Ectodermal cell (in vitro differentiated cells): ENCODE measurements around the gene NUMA1.

Source experiments
- H3K27ac ChIP-seq: 2 replicates; pipeline ENCODE4 v1.7.0; 2013; ENCODE audit warnings: mild to moderate bottlenecking, low read depth, low read length; ENCODE audit not compliant: insufficient read depth, poor library complexity, severe bottlenecking
- H3K27me3 ChIP-seq: 2 replicates; pipeline ENCODE4 v1.7.0; 2013; ENCODE audit warnings: mild to moderate bottlenecking, low read length; ENCODE audit not compliant: insufficient read depth, control insufficient read depth, poor library complexity, severe bottlenecking
- H3K36me3 ChIP-seq: one replicate; pipeline ENCODE4 v1.7.0; 2013; ENCODE audit warnings: low read length; ENCODE audit not compliant: control insufficient read depth, insufficient read depth
- H3K4me1 ChIP-seq: one replicate; pipeline ENCODE4 v1.7.0; 2013; ENCODE audit warnings: low read length; ENCODE audit not compliant: control insufficient read depth, insufficient read depth
- H3K4me3 ChIP-seq: 2 replicates; pipeline ENCODE4 v1.7.0; 2013; ENCODE audit warnings: low read depth, low read length, control low read depth; ENCODE audit not compliant: insufficient read depth
- H3K9me3 ChIP-seq: 2 replicates; pipeline ENCODE4 v1.7.0; 2013; ENCODE audit warnings: mild to moderate bottlenecking, low read length, moderate library complexity; ENCODE audit not compliant: control insufficient read depth
- WGBS, 2 experiments: methylation state at CpG; one replicate each; pipeline ENCODE4 v1.1.7; 2013; ENCODE audit warnings: missing lambda C conversion rate in 2 of 2; 5-methylcytosine and 5-hydroxymethylcytosine counted together

Gene NUMA1

GRCh38 chr11:71977090-71977489 lies 103.3 kb downstream of the NUMA1 start:
- Histone ChIP-seq H3K9me3 (no peaks in the 10 kb centered on the region), H3K27ac (no peak overlapping the region), H3K4me1 (no peaks in the 10 kb centered on the region), H3K27me3 (no peaks in the 10 kb centered on the region), H3K36me3 (no peaks in the 10 kb centered on the region), H3K4me3 (no peak overlapping the region)
- WGBS, 2 experiments = 90 to 100% methylated on average over 1 of the region's 1 CpG

GRCh38 chr11:71976551-71976950 lies 103.8 kb downstream of the NUMA1 start:
- H3K36me3 ChIP-seq = no peaks in the 10 kb centered on the region
- WGBS, 2 experiments = 92 to 96% methylated on average over 5 of the region's 5 CpGs

GRCh38 chr11:71971680-71972079 lies 108.7 kb downstream of the NUMA1 start:
- H3K4me3 ChIP-seq = no peak overlapping the region
- H3K36me3 ChIP-seq = peaks cover 4% of the 10 kb centered on the region
- H3K4me1 ChIP-seq = no peaks in the 10 kb centered on the region
- no peak overlapping the region for H3K27ac ChIP-seq
- WGBS, 2 experiments = 92 to 98% methylated on average over 2 of the region's 2 CpGs
- no peaks in the 10 kb centered on the region for H3K27me3 ChIP-seq
- no peaks in the 10 kb centered on the region for H3K9me3 ChIP-seq

More at GRCh38 chr11:71976551-71976950, 103.8 kb downstream of the NUMA1 start:
- Histone ChIP-seq H3K27me3 (no peaks in the 10 kb centered on the region), H3K9me3 (no peaks in the 10 kb centered on the region), H3K4me3 (no peak overlapping the region), H3K27ac (no peak overlapping the region), H3K4me1 (no peaks in the 10 kb centered on the region)

- Histone ChIP-seq H3K4me3 (no peak overlapping the region), H3K9me3 (no peaks in the 10 kb centered on the region), H3K4me1 (no peaks in the 10 kb centered on the region), H3K27me3 (no peaks in the 10 kb centered on the region), H3K27ac (no peak overlapping the region), H3K36me3 (no peaks in the 10 kb centered on the region)
- 94 to 95% methylated on average over 4 of the region's 4 CpGs for WGBS, 2 experiments
These were observed 115.7 kb downstream of the NUMA1 start for GRCh38 chr11:71964641-71965040.

GRCh38 chr11:71963468-71963867 lies 116.9 kb downstream of the NUMA1 start:
- no peak overlapping the region for H3K27ac ChIP-seq
- H3K4me3 ChIP-seq = no peak overlapping the region
- H3K36me3 ChIP-seq = no peaks in the 10 kb centered on the region
- H3K4me1 ChIP-seq = no peaks in the 10 kb centered on the region
- no peaks in the 10 kb centered on the region for H3K27me3 ChIP-seq
- WGBS, 2 experiments = 92 to 95% methylated on average over 8 of the region's 8 CpGs
- no peaks in the 10 kb centered on the region for H3K9me3 ChIP-seq

GRCh38 chr11:71962428-71963038 lies 117.8 kb downstream of the NUMA1 start:
- H3K27ac ChIP-seq = no peak overlapping the region
- no peaks in the 10 kb centered on the region for H3K4me1 ChIP-seq
- no peaks in the 10 kb centered on the region for H3K9me3 ChIP-seq
- no peaks in the 10 kb centered on the region for H3K36me3 ChIP-seq
- WGBS, 2 experiments = 86% methylated on average over 1 of the region's 2 CpGs; no CpG with 5 or more reads in 1 of the 2 experiments
- no peaks in the 10 kb centered on the region for H3K27me3 ChIP-seq
- no peak overlapping the region for H3K4me3 ChIP-seq

- no peak overlapping the region for H3K27ac ChIP-seq
- WGBS, 2 experiments = 58 to 64% methylated on average over 3 of the region's 3 CpGs
- H3K4me3 ChIP-seq = no peak overlapping the region
- H3K9me3 ChIP-seq = no peaks in the 10 kb centered on the region
- H3K27me3 ChIP-seq = no peaks in the 10 kb centered on the region
- H3K4me1 ChIP-seq = no peaks in the 10 kb centered on the region
- H3K36me3 ChIP-seq = no peaks in the 10 kb centered on the region
These were observed 124.4 kb downstream of the NUMA1 start for GRCh38 chr11:71955898-71956456.
